Globus pallidus (tissue), 1 donor: Measurements from ENCODE around the gene EHD1.
A peak's percentile ranks its signal among the peaks of the same experiment; 100 is the strongest.

ENCODE experiments used
- DNase-seq: peaks from one replicate; pipeline ENCODE4 v3.0.0-alpha.2; 2015; ENCODE audit warnings: low spot score

Gene EHD1

GRCh38 chr11:64890522-64890939, 12.1 kb upstream of the EHD1 start:
- DNase-seq: no peak

- DNase-seq: no peak
Observed at GRCh38 chr11:64888729-64889511, 10.5 kb upstream of the EHD1 start.

- DNase-seq: no peak
Observed at GRCh38 chr11:64888406-64888728, 9.9 kb upstream of the EHD1 start.

- DNase-seq: peak; percentile 66
Observed at GRCh38 chr11:64887757-64888405, 9.5 kb upstream of the EHD1 start.

GRCh38 chr11:64887234-64887756, 8.9 kb upstream of the EHD1 start:
- DNase-seq: no peak

GRCh38 chr11:64885367-64886286, 7.2 kb upstream of the EHD1 start:
- DNase-seq: no peak

GRCh38 chr11:64884019-64884418, 5.6 kb upstream of the EHD1 start:
- no peak for DNase-seq

GRCh38 chr11:64883575-64883974, 5.2 kb upstream of the EHD1 start:
- DNase-seq: no peak

- DNase-seq: no peak
Observed at GRCh38 chr11:64882243-64882642, 3.8 kb upstream of the EHD1 start.

GRCh38 chr11:64881476-64881875, 3.1 kb upstream of the EHD1 start:
- no peak for DNase-seq

GRCh38 chr11:64880240-64881001, 2.0 kb upstream of the EHD1 start:
- no peak for DNase-seq

- DNase-seq: peak; percentile 57
Observed at GRCh38 chr11:64879244-64879900, 951 bp upstream of the EHD1 start.

GRCh38 chr11:64878223-64878493, 263 bp downstream of the EHD1 start:
- no peak for DNase-seq

GRCh38 chr11:64877390-64878222, 815 bp downstream of the EHD1 start:
- DNase-seq: no peak

GRCh38 chr11:64876835-64877341, 1.5 kb downstream of the EHD1 start:
- no peak for DNase-seq

GRCh38 chr11:64876229-64876750, 2.1 kb downstream of the EHD1 start:
- peak; percentile 86 for DNase-seq

GRCh38 chr11:64875369-64876228, 2.8 kb downstream of the EHD1 start:
- DNase-seq: no peak

- DNase-seq: peak; percentile 91
Observed at GRCh38 chr11:64874308-64875240, 3.8 kb downstream of the EHD1 start.
